Stimulated activated CD4-positive, alpha-beta T cell treated with anti-CD3 and anti-CD28 coated beads, Interleukin-4, amount 100 ng/mL, for 24 hours (primary cell): ENCODE data around the gene DUSP8.
"Not testable (repeated sequence)": the region's sequence is repeated elsewhere in the genome, so short reads cannot be mapped to it uniquely, and the experiment has no call there.

Experiments used
- DNase-seq: peaks from one replicate; pipeline ENCODE4 v3.0.0-alpha.2; 2020

The DUSP8 gene

GRCh38 chr11:1529774-1530173 lies 42.3 kb downstream of the DUSP8 start:
- DNase-seq = no peak

GRCh38 chr11:1529286-1529685 lies 42.8 kb downstream of the DUSP8 start:
- no peak for DNase-seq

- no peak for DNase-seq
Observed at GRCh38 chr11:1528710-1529109, 43.4 kb downstream of the DUSP8 start.

- no peak for DNase-seq
Observed at GRCh38 chr11:1526785-1527184, 45.3 kb downstream of the DUSP8 start.

GRCh38 chr11:1523779-1524178 lies 48.3 kb downstream of the DUSP8 start:
- no peak for DNase-seq

- DNase-seq = no peak
Observed at GRCh38 chr11:1523077-1523476, 49.0 kb downstream of the DUSP8 start.

- no peak for DNase-seq
Observed at GRCh38 chr11:1522081-1522424, 50.0 kb downstream of the DUSP8 start.

- DNase-seq = peak; percentile 8
Observed at GRCh38 chr11:1521382-1522080, 50.5 kb downstream of the DUSP8 start.

GRCh38 chr11:1520663-1521267 lies 51.3 kb downstream of the DUSP8 start:
- no peak for DNase-seq

GRCh38 chr11:1520209-1520662 lies 51.8 kb downstream of the DUSP8 start:
- DNase-seq = no peak

GRCh38 chr11:1519028-1520010 lies 52.8 kb downstream of the DUSP8 start:
- no peak for DNase-seq

GRCh38 chr11:1518301-1518700 lies 53.8 kb downstream of the DUSP8 start:
- DNase-seq = no peak

- no peak for DNase-seq
Observed at GRCh38 chr11:1517117-1518005, 54.7 kb downstream of the DUSP8 start.

- DNase-seq = no peak
Observed at GRCh38 chr11:1516273-1517067, 55.6 kb downstream of the DUSP8 start.

GRCh38 chr11:1515082-1516060 lies 56.7 kb downstream of the DUSP8 start:
- DNase-seq = peak; percentile 80

GRCh38 chr11:1514336-1515061 lies 57.6 kb downstream of the DUSP8 start:
- DNase-seq = no peak

GRCh38 chr11:1513326-1514296 lies 58.5 kb downstream of the DUSP8 start:
- no peak for DNase-seq

GRCh38 chr11:1512531-1513258 lies 59.4 kb downstream of the DUSP8 start:
- DNase-seq = not testable (repeated sequence)
